ENCODE data around the gene NAPA.

DNA sequence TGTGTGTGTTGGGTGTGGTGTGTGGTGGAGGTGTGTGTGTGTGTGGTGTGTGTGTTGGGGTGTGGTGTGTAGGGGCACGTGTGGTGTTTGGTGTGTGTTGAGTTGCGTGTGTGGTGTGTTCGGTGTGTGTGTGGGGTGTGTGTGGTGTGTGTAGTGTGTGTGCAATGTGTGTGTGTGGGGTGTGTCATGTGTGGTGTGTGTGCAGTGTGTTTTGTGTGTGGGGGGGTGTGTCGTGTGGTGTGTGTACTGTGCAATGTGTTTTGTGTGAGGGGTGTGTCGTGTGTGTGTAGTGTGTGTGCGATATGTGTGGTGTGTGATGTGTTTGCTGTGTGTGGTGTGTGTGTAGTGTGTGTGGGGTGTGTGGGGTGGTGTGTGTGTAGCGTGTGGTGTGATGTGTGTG, 24.8 kb downstream of the NAPA start:
- TF ChIP-seq, protein P1, sequence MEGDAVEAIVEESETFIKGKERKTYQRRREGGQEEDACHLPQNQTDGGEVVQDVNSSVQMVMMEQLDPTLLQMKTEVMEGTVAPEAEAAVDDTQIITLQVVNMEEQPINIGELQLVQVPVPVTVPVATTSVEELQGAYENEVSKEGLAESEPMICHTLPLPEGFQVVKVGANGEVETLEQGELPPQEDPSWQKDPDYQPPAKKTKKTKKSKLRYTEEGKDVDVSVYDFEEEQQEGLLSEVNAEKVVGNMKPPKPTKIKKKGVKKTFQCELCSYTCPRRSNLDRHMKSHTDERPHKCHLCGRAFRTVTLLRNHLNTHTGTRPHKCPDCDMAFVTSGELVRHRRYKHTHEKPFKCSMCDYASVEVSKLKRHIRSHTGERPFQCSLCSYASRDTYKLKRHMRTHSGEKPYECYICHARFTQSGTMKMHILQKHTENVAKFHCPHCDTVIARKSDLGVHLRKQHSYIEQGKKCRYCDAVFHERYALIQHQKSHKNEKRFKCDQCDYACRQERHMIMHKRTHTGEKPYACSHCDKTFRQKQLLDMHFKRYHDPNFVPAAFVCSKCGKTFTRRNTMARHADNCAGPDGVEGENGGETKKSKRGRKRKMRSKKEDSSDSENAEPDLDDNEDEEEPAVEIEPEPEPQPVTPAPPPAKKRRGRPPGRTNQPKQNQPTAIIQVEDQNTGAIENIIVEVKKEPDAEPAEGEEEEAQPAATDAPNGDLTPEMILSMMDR (IDR thresholded peaks at IDR 0.05 in 2 of 3, conservative IDR thresholded peaks at IDR 0.05 in 1 of 3; ENCODE audit: control insufficient read depth in 2 of 3, extremely low read depth in 1 of 3, insufficient read depth in 1 of 3, low read depth in 3 of 3, low read length in 3 of 3): no peak
- TF ChIP-seq ESRRA (IDR thresholded peaks at IDR 0.05; ENCODE audit: low read length) (no peak), SPI1 (IDR thresholded peaks at IDR 0.05; ENCODE audit: borderline replicate concordance, insufficient read depth, low read depth, low read length) (no peak), BHLHE40 (IDR thresholded peaks at IDR 0.05; ENCODE audit: borderline replicate concordance in 1 of 2, low read depth in 2 of 2, low read length in 1 of 2) (no peak), EZH2 (IDR thresholded peaks at IDR 0.05; ENCODE audit: borderline replicate concordance, control insufficient read depth, low read depth, low read length) (no peak)
- TF ChIP-seq, protein P2, sequence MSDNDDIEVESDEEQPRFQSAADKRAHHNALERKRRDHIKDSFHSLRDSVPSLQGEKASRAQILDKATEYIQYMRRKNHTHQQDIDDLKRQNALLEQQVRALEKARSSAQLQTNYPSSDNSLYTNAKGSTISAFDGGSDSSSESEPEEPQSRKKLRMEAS (IDR thresholded peaks at IDR 0.05; ENCODE audit: low read depth, low read length): no peak

Data from GM12878 (cell line).